Adrenal gland (tissue), 5 donors: ENCODE data around the gene RAF1.

Experiments used
- CTCF ChIP-seq, 6 experiments: fragments of 450-650 bp in 4 of 6; fragments of 200-600 bp in 2 of 6; sonication (generic) in 1 of 6; IDR thresholded peaks; 1 replicate in 5 of 6; 2 replicates in 1 of 6; pipeline versions ENCODE4 v1.5.1 to v1.8.0; 2016 to 2021; ENCODE audit warnings: antibody characterized with exemption in 6 of 6, mild to moderate bottlenecking in 2 of 6, moderate library complexity in 1 of 6
- POLR2A ChIP-seq, 2 donors: fragments of 450-650 bp; IDR thresholded peaks; one replicate each; pipeline ENCODE4 v1.6.1; 2017; ENCODE audit warnings: antibody characterized with exemption in 2 of 2, mild to moderate bottlenecking in 2 of 2, moderate library complexity in 1 of 2
- donor health status: DM: no; HTN: no; CAD: no.

DNA sequence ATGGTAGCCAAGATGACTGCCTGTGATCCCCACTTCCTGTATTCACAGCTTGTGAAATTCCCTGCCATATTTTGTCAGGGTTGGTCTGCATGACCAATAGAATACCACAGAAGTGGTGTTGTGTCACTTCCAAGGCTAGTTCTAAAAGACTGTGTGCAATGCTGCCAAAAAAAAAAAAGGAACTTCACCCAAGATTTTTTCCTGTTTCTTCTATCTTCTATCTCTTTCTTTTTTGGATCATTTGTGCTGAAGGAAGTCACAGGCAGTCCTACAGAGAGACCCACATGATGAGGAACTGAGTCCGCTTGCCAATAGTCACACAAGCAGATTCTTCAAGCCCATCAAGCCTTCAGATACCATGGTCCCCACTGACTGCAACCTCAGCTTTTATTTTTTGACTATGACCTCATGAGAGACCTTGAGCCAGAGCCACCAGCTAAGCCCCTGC, 18.1 kb upstream of the RAF1 start:
- TF ChIP-seq CTCF (IDR thresholded peaks at IDR 0.05) (no peak), POLR2A (IDR thresholded peaks at IDR 0.05) (no peak)
